GM12878 (cell line): ENCODE data around the gene TRAPPC2. TPM values are rescaled to one million over a fixed set of nuclear protein-coding genes. Genes with fewer than 3 reads are reported as not detected.
A peak's percentile ranks its signal among the peaks of the same experiment; 100 is the strongest.

ENCODE experiments used
- EGR1 ChIP-seq, 2 experiments: IDR thresholded peaks; 1 replicate in 1 of 2; 2 replicates in 1 of 2; pipeline ENCODE4 v1.6.1; 2011 to 2012; ENCODE audit warnings: low read depth in 2 of 2, low read length in 2 of 2, borderline replicate concordance in 1 of 2, mild to moderate bottlenecking in 1 of 2, moderate library complexity in 1 of 2
- EP300 ChIP-seq, 2 experiments: fragments of 150-350 bp in 1 of 2; IDR thresholded peaks; 2 replicates each; pipeline ENCODE4 v1.6.1; 2011 to 2012; ENCODE audit warnings: low read depth in 2 of 2, low read length in 2 of 2, borderline replicate concordance in 1 of 2, improper control_type of control experiment in 1 of 2, inconsistent platforms in 1 of 2; ENCODE audit not compliant: control insufficient read depth in 1 of 2
- GABPA ChIP-seq: IDR thresholded peaks from 2 replicates; pipeline ENCODE4 v1.6.1; 2014; ENCODE audit warnings: antibody characterized with exemption, low read depth, mild to moderate bottlenecking, inconsistent platforms
- KDM1A ChIP-seq: fragments of 200-600 bp; sonication (generic); IDR thresholded peaks from 2 replicates; pipeline ENCODE4 v1.6.1; 2016; ENCODE audit warnings: borderline replicate concordance
- MTA2 ChIP-seq: fragments of 450-650 bp; IDR thresholded peaks from 2 replicates; pipeline ENCODE4 v1.6.1; 2016; ENCODE audit warnings: low read depth, mild to moderate bottlenecking, moderate library complexity
- NFIC ChIP-seq: IDR thresholded peaks from 2 replicates; pipeline ENCODE4 v1.6.1; 2012; ENCODE audit warnings: low read depth, mild to moderate bottlenecking, inconsistent platforms, low read length, moderate library complexity
- NRF1 ChIP-seq: conservative IDR thresholded peaks from 2 replicates; pipeline ENCODE4 v1.6.1; 2011; ENCODE audit warnings: mild to moderate bottlenecking, low read depth, low read length, improper control_type of control experiment
- RB1 ChIP-seq: fragments of 450-650 bp; formaldehyde crosslinking; IDR thresholded peaks from 2 replicates; pipeline ENCODE4 v1.6.1; 2017; ENCODE audit warnings: mild to moderate bottlenecking, borderline replicate concordance
- REST ChIP-seq: IDR thresholded peaks from 2 replicates; pipeline ENCODE4 v1.6.1; 2012; ENCODE audit warnings: mild to moderate bottlenecking, low read depth, low read length
- SIN3A ChIP-seq: IDR thresholded peaks from 2 replicates; pipeline ENCODE4 v1.6.1; 2012; ENCODE audit warnings: low read depth, low read length, improper control_type of control experiment
- SIX5 ChIP-seq: IDR thresholded peaks from 2 replicates; pipeline ENCODE4 v1.6.1; 2011; ENCODE audit warnings: mild to moderate bottlenecking, low read depth, low read length, moderate library complexity; ENCODE audit not compliant: severe bottlenecking
- SMAD1 ChIP-seq: fragments of 450-650 bp; IDR thresholded peaks from 2 replicates; pipeline ENCODE4 v1.6.1; 2018; ENCODE audit warnings: mild to moderate bottlenecking, low read depth; ENCODE audit not compliant: partially characterized antibody
- SMAD5 ChIP-seq: IDR thresholded peaks from 2 replicates; pipeline ENCODE4 v1.6.1; 2016; ENCODE audit warnings: antibody characterized with exemption, low read depth
- SPI1 ChIP-seq: IDR thresholded peaks from 2 replicates; pipeline ENCODE4 v1.6.1; 2011; ENCODE audit warnings: low read depth, mild to moderate bottlenecking, low read length, moderate library complexity, borderline replicate concordance; ENCODE audit not compliant: insufficient read depth
- ZBTB40 ChIP-seq: fragments of 450-650 bp; IDR thresholded peaks from 2 replicates; pipeline ENCODE4 v1.6.1; 2016; ENCODE audit warnings: mild to moderate bottlenecking, moderate library complexity, borderline replicate concordance
- polyA plus RNA-seq, 11 experiments: library from polyadenylated mRNA; depleted of rRNA in 4 of 11; unstranded in 6 of 11; stranded (reverse) in 5 of 11; fragments of >200 nt; fragmentation: Nextera tagmentation in 4 of 11; fragmentation: Illumina TruSeq in 1 of 11; extraction: Ambion mirVana in 4 of 11; extraction: Trizol in 1 of 11; gene quantifications; 1 replicate in 1 of 11; 2 replicates in 10 of 11; pipeline versions ENCODE4 v1.2.1 to v1.2.3, GENCODE V29; 2011 to 2016; ENCODE audit warnings: inconsistent platforms in 2 of 11, missing spikeins in 2 of 11, low read depth in 1 of 11
- total RNA-seq, 4 experiments: library from RNA; depleted of rRNA in 3 of 4; stranded (reverse); fragments of >200 nt in 3 of 4; fragmentation: Illumina TruSeq in 1 of 4; extraction: Trizol in 1 of 4; gene quantifications; 2 replicates each; pipeline versions ENCODE4 v1.2.1 to v1.2.3, GENCODE V29; 2013 to 2021
- TF ChIP-seq, protein P1 (sequence below): fragments of 450-650 bp; formaldehyde crosslinking; IDR thresholded peaks from 2 replicates; pipeline ENCODE4 v1.5.0; 2022; ENCODE audit warnings: mild to moderate bottlenecking, missing genetic modification characterization
- TF ChIP-seq, protein P2 (sequence below): fragments of 150-350 bp; IDR thresholded peaks from 2 replicates; pipeline ENCODE4 v1.6.1; 2014; ENCODE audit warnings: mild to moderate bottlenecking, low read depth, low read length

Gene TRAPPC2
- total and polyA plus RNA-seq, 10 of the 15 experiments (the other 5 are each of a cell fraction or from before 2014, with no cell fraction given), result 12.4 to 28.4 (median 21.3) TPM

GRCh38 chrX:13759152-13759718, 24.8 kb upstream of the TRAPPC2 start (continued):
- TF ChIP-seq, protein P1, sequence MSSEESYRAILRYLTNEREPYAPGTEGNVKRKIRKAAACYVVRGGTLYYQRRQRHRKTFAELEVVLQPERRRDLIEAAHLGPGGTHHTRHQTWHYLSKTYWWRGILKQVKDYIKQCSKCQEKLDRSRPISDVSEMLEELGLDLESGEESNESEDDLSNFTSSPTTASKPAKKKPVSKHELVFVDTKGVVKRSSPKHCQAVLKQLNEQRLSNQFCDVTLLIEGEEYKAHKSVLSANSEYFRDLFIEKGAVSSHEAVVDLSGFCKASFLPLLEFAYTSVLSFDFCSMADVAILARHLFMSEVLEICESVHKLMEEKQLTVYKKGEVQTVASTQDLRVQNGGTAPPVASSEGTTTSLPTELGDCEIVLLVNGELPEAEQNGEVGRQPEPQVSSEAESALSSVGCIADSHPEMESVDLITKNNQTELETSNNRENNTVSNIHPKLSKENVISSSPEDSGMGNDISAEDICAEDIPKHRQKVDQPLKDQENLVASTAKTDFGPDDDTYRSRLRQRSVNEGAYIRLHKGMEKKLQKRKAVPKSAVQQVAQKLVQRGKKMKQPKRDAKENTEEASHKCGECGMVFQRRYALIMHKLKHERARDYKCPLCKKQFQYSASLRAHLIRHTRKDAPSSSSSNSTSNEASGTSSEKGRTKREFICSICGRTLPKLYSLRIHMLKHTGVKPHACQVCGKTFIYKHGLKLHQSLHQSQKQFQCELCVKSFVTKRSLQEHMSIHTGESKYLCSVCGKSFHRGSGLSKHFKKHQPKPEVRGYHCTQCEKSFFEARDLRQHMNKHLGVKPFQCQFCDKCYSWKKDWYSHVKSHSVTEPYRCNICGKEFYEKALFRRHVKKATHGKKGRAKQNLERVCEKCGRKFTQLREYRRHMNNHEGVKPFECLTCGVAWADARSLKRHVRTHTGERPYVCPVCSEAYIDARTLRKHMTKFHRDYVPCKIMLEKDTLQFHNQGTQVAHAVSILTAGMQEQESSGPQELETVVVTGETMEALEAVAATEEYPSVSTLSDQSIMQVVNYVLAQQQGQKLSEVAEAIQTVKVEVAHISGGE, result no peak
- no peak for TF ChIP-seq NRF1
- peak; percentile 79 for TF ChIP-seq MTA2
- no peak for TF ChIP-seq SMAD1
- no peak for TF ChIP-seq GABPA
- TF ChIP-seq SIN3A, result no peak
- no peak for TF ChIP-seq KDM1A
- no peak for TF ChIP-seq REST
- no peak; the same call in 1 of the 2 replicates for TF ChIP-seq ZBTB40
- TF ChIP-seq, protein P2, sequence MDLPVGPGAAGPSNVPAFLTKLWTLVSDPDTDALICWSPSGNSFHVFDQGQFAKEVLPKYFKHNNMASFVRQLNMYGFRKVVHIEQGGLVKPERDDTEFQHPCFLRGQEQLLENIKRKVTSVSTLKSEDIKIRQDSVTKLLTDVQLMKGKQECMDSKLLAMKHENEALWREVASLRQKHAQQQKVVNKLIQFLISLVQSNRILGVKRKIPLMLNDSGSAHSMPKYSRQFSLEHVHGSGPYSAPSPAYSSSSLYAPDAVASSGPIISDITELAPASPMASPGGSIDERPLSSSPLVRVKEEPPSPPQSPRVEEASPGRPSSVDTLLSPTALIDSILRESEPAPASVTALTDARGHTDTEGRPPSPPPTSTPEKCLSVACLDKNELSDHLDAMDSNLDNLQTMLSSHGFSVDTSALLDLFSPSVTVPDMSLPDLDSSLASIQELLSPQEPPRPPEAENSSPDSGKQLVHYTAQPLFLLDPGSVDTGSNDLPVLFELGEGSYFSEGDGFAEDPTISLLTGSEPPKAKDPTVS, result no peak
- TF ChIP-seq EP300 (IDR thresholded peaks at IDR 0.05; ENCODE audit: borderline replicate concordance in 1 of 2, control insufficient read depth in 1 of 2, low read depth in 2 of 2, low read length in 2 of 2), result peak; percentile 62 to 77; a peak in 3 of 4 replicates
- no peak for TF ChIP-seq SIX5
- no peak for TF ChIP-seq RB1
- peak; percentile 93 for TF ChIP-seq SPI1
- peak; percentile 86 for TF ChIP-seq NFIC
- no peak for TF ChIP-seq EGR1 (IDR thresholded peaks at IDR 0.05; ENCODE audit: borderline replicate concordance in 1 of 2, low read depth in 2 of 2, low read length in 2 of 2)
- no peak for TF ChIP-seq SMAD5
